Suprapubic skin (tissue), 4 donors: ENCODE results near the gene DDX28.

ENCODE experiments used
- CTCF ChIP-seq, 2 donors: fragments of 200-600 bp in 1 of 2; fragments of 450-650 bp in 1 of 2; sonication (generic) in 1 of 2; IDR thresholded peaks; one replicate each; pipeline ENCODE4 v1.5.1; 2016 to 2019; ENCODE audit warnings: antibody characterized with exemption in 2 of 2, mild to moderate bottlenecking in 1 of 2, moderate library complexity in 1 of 2
- EP300 ChIP-seq: sonication (generic); formaldehyde crosslinking; IDR thresholded peaks from one replicate; pipeline ENCODE4 v1.6.1; 2017; ENCODE audit warnings: antibody characterized with exemption
- POLR2A ChIP-seq, 2 donors: fragments of 450-650 bp; IDR thresholded peaks; one replicate each; pipeline ENCODE4 v1.6.1; 2017; ENCODE audit warnings: antibody characterized with exemption in 2 of 2, mild to moderate bottlenecking in 2 of 2, moderate library complexity in 2 of 2
- POLR2AphosphoS5 ChIP-seq, 3 donors: sonication (generic); formaldehyde crosslinking; IDR thresholded peaks; one replicate each; pipeline ENCODE4 v1.6.1; 2017; ENCODE audit warnings: antibody characterized with exemption in 3 of 3

- no peak for TF ChIP-seq POLR2A (IDR thresholded peaks at IDR 0.05)
- TF ChIP-seq CTCF (IDR thresholded peaks at IDR 0.05): no peak
- no peak for TF ChIP-seq EP300
- no peak for TF ChIP-seq POLR2AphosphoS5 (IDR thresholded peaks at IDR 0.05)
Observed at GRCh38 chr16:67995423-67995822, 27.6 kb downstream of the DDX28 start.
